ENCODE data around the gene CLIP1.

Gene CLIP1

GRCh38 chr12:122311696-122312095 lies 110.8 kb downstream of the CLIP1 start:
- DNase-seq (ENCODE audit: low read depth in 1 of 2, low spot score in 1 of 2), result no peak
- H3K27me3 ChIP-seq (ENCODE audit: insufficient read depth, poor library complexity, severe bottlenecking), result no peaks in the 10 kb centered on the region
- H3K27ac ChIP-seq (replicated peaks), result no peak overlapping the region
- no peak overlapping the region for H3K4me3 ChIP-seq (replicated peaks; ENCODE audit: insufficient read depth, low read length)
- TF ChIP-seq, protein P1, sequence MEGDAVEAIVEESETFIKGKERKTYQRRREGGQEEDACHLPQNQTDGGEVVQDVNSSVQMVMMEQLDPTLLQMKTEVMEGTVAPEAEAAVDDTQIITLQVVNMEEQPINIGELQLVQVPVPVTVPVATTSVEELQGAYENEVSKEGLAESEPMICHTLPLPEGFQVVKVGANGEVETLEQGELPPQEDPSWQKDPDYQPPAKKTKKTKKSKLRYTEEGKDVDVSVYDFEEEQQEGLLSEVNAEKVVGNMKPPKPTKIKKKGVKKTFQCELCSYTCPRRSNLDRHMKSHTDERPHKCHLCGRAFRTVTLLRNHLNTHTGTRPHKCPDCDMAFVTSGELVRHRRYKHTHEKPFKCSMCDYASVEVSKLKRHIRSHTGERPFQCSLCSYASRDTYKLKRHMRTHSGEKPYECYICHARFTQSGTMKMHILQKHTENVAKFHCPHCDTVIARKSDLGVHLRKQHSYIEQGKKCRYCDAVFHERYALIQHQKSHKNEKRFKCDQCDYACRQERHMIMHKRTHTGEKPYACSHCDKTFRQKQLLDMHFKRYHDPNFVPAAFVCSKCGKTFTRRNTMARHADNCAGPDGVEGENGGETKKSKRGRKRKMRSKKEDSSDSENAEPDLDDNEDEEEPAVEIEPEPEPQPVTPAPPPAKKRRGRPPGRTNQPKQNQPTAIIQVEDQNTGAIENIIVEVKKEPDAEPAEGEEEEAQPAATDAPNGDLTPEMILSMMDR (IDR thresholded peaks at IDR 0.05; ENCODE audit: insufficient read depth, low read length), result no peak
- TF ChIP-seq GABPA (IDR thresholded peaks at IDR 0.05; ENCODE audit: low read depth) (no peak), SPI1 (IDR thresholded peaks at IDR 0.05; ENCODE audit: borderline replicate concordance, low read depth) (no peak), POLR2AphosphoS5 (IDR thresholded peaks at IDR 0.05; ENCODE audit: low read depth) (no peak), REST (IDR thresholded peaks at IDR 0.05; ENCODE audit: insufficient replicate concordance, low read depth) (no peak)

DNA sequence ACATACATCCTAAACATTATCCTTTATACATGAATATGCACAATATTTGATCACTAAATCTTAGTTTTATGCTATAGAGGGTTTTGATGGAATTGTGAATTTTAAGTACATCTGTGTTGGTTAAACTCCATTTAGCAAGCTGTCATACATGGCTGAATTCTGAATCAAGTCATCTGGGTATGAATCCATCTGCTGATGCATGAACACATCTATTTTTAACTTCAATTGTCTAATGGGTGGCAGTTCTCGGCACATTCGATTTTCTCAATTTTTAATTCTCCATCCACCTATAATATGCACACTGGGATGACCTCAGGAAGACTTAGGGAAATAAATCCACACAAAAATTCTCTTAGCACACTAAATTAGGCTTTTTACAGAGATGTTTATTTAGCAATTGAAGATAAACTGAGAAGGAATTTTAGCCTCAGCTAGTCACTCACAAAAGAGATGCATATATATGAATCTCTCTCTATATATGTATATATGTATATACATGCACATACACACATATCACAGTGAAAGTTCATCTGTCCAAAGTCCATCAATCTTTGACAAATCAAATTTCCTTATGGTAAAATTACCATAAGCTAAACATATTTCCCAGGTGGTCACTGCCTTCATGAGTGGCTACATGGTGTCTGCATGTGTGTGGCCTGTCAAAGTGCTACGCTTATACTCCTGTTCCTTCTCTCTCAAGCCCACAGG lies 111.7 kb downstream of the CLIP1 start:
- Histone ChIP-seq H3K4me3 (replicated peaks; ENCODE audit: insufficient read depth, low read length) (no peak overlapping the region), H3K27ac (replicated peaks) (no peak overlapping the region), H3K27me3 (ENCODE audit: insufficient read depth, poor library complexity, severe bottlenecking) (no peaks in the 10 kb centered on the region)
- DNase-seq (ENCODE audit: low read depth in 1 of 2, low spot score in 1 of 2), result no peak
- TF ChIP-seq POLR2AphosphoS5 (IDR thresholded peaks at IDR 0.05; ENCODE audit: low read depth), result no peak
- TF ChIP-seq REST (IDR thresholded peaks at IDR 0.05; ENCODE audit: insufficient replicate concordance, low read depth), result no peak
- no peak for TF ChIP-seq GABPA (IDR thresholded peaks at IDR 0.05; ENCODE audit: low read depth)
- TF ChIP-seq, protein P1 (IDR thresholded peaks at IDR 0.05; ENCODE audit: insufficient read depth, low read length), result no peak

GRCh38 chr12:122309564-122310121 lies 112.8 kb downstream of the CLIP1 start:
- H3K27me3 ChIP-seq (ENCODE audit: insufficient read depth, poor library complexity, severe bottlenecking), result no peaks in the 10 kb centered on the region
- no peak for DNase-seq (ENCODE audit: low read depth in 1 of 2, low spot score in 1 of 2)
- TF ChIP-seq REST (IDR thresholded peaks at IDR 0.05; ENCODE audit: insufficient replicate concordance, low read depth) (no peak), SPI1 (IDR thresholded peaks at IDR 0.05; ENCODE audit: borderline replicate concordance, low read depth) (no peak), GABPA (IDR thresholded peaks at IDR 0.05; ENCODE audit: low read depth) (no peak), POLR2AphosphoS5 (IDR thresholded peaks at IDR 0.05; ENCODE audit: low read depth) (no peak)
- no peak overlapping the region for H3K4me3 ChIP-seq (replicated peaks; ENCODE audit: insufficient read depth, low read length)
- no peak overlapping the region for H3K27ac ChIP-seq (replicated peaks)
